Nephron (organoid): ENCODE results near the gene ADGRG1.

Source experiments
- H3K27ac Mint-ChIP-seq, 3 experiments: 2 replicates each; pipeline ENCODE4 v1.8.0; 2020; ENCODE audit warnings: mixed read lengths in 3 of 3, mild to moderate bottlenecking in 2 of 3, moderate library complexity in 1 of 3
- H3K27me3 Mint-ChIP-seq: 2 replicates; pipeline ENCODE4 v1.8.0; 2021; ENCODE audit warnings: low read depth, mild to moderate bottlenecking, moderate library complexity, mixed read lengths
- H3K36me3 Mint-ChIP-seq: 2 replicates; pipeline ENCODE4 v1.8.0; 2020; ENCODE audit warnings: low read depth, mixed read lengths
- H3K4me1 Mint-ChIP-seq: 2 replicates; pipeline ENCODE4 v1.8.0; 2020; ENCODE audit warnings: mixed read lengths
- H3K4me3 Mint-ChIP-seq, 3 experiments: 2 replicates each; pipeline ENCODE4 v1.8.0; 2020; ENCODE audit warnings: mild to moderate bottlenecking in 3 of 3, mixed read lengths in 3 of 3, moderate library complexity in 2 of 3
- H3K9me3 Mint-ChIP-seq: 2 replicates; pipeline ENCODE4 v1.8.0; 2020; ENCODE audit warnings: mixed read lengths
- CTCF ChIP-seq, 3 experiments: fragments of 200-600 bp; sonication (generic); IDR thresholded peaks; one replicate each; pipeline ENCODE4 v1.5.0; 2021; ENCODE audit warnings: antibody characterized with exemption in 3 of 3; ENCODE audit not compliant: unreplicated experiment in 3 of 3

The ADGRG1 gene

GRCh38 chr16:57616241-57616640, 12.2 kb upstream of the ADGRG1 start:
- H3K4me1 Mint-ChIP-seq: peaks cover 20% of the 10 kb centered on the region
- peaks cover 8% of the 10 kb centered on the region for H3K27me3 Mint-ChIP-seq
- no peak overlapping the region for H3K27ac Mint-ChIP-seq
- no peak overlapping the region for H3K4me3 Mint-ChIP-seq
- no peaks in the 10 kb centered on the region for H3K36me3 Mint-ChIP-seq
- H3K9me3 Mint-ChIP-seq: no peaks in the 10 kb centered on the region
- no peak for TF ChIP-seq CTCF (IDR thresholded peaks at IDR 0.05; ENCODE audit: unreplicated experiment in 3 of 3)

- TF ChIP-seq CTCF (IDR thresholded peaks at IDR 0.05; ENCODE audit: unreplicated experiment in 3 of 3): no peak
- no peak overlapping the region for H3K27ac Mint-ChIP-seq
- no peaks in the 10 kb centered on the region for H3K9me3 Mint-ChIP-seq
- H3K4me1 Mint-ChIP-seq: peaks cover 18% of the 10 kb centered on the region
- no peaks in the 10 kb centered on the region for H3K36me3 Mint-ChIP-seq
- H3K27me3 Mint-ChIP-seq: peaks cover 8% of the 10 kb centered on the region
- H3K4me3 Mint-ChIP-seq: no peak overlapping the region
Observed at GRCh38 chr16:57616876-57617275, 11.6 kb upstream of the ADGRG1 start.

GRCh38 chr16:57617604-57618111, 10.8 kb upstream of the ADGRG1 start:
- Mint-ChIP-seq H3K4me1 (peaks cover 26% of the 10 kb centered on the region), H3K27me3 (peaks cover 8% of the 10 kb centered on the region), H3K36me3 (no peaks in the 10 kb centered on the region), H3K27ac (peak overlapping the region; percentile 94 to 98 (median 95)), H3K4me3 (no peak overlapping the region), H3K9me3 (no peaks in the 10 kb centered on the region)
- no peak for TF ChIP-seq CTCF (IDR thresholded peaks at IDR 0.05; ENCODE audit: unreplicated experiment in 3 of 3)

GRCh38 chr16:57618296-57619132, 9.9 kb upstream of the ADGRG1 start:
- Mint-ChIP-seq H3K36me3 (no peaks in the 10 kb centered on the region), H3K9me3 (no peaks in the 10 kb centered on the region), H3K27me3 (peaks cover 5% of the 10 kb centered on the region), H3K4me1 (peaks cover 24% of the 10 kb centered on the region), H3K27ac (peak overlapping the region; percentile 94 to 98 (median 95)), H3K4me3 (no peak overlapping the region)
- TF ChIP-seq CTCF (IDR thresholded peaks at IDR 0.05; ENCODE audit: unreplicated experiment in 3 of 3): no peak

GRCh38 chr16:57619133-57619605, 9.3 kb upstream of the ADGRG1 start:
- H3K4me3 Mint-ChIP-seq: peak overlapping the region; percentile 68 to 79 (median 79)
- no peaks in the 10 kb centered on the region for H3K9me3 Mint-ChIP-seq
- no peak for TF ChIP-seq CTCF (IDR thresholded peaks at IDR 0.05; ENCODE audit: unreplicated experiment in 3 of 3)
- H3K36me3 Mint-ChIP-seq: no peaks in the 10 kb centered on the region
- peaks cover 20% of the 10 kb centered on the region for H3K4me1 Mint-ChIP-seq
- peaks cover 4% of the 10 kb centered on the region for H3K27me3 Mint-ChIP-seq
- H3K27ac Mint-ChIP-seq: peak overlapping the region; percentile 94 to 98 (median 95)
